ENCODE results near the gene CPM.
"Not testable (repeated sequence)": the region's sequence is repeated elsewhere in the genome, so short reads cannot be mapped to it uniquely, and the experiment has no call there.

The CPM gene

DNA sequence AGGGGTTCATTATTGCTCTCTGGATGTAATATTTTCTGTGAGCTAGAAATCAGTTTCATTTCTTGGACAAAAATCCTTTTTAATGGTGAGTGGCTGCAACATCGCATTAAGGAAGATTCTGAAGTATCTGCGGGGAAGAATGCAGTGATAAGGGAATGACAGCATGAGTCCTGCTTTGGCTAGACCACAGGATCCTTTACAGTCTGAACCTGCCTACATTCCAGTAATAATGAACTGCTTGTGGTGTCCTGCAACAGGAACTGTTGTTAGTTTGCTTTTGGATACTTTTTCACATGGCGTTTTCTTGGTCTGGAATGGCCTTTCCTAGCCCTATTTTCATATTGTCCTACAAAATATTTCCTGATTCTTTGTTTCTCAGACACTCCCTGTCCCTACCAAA lies 109.3 kb downstream of the CPM start:
- no peak for DNase-seq

DNA sequence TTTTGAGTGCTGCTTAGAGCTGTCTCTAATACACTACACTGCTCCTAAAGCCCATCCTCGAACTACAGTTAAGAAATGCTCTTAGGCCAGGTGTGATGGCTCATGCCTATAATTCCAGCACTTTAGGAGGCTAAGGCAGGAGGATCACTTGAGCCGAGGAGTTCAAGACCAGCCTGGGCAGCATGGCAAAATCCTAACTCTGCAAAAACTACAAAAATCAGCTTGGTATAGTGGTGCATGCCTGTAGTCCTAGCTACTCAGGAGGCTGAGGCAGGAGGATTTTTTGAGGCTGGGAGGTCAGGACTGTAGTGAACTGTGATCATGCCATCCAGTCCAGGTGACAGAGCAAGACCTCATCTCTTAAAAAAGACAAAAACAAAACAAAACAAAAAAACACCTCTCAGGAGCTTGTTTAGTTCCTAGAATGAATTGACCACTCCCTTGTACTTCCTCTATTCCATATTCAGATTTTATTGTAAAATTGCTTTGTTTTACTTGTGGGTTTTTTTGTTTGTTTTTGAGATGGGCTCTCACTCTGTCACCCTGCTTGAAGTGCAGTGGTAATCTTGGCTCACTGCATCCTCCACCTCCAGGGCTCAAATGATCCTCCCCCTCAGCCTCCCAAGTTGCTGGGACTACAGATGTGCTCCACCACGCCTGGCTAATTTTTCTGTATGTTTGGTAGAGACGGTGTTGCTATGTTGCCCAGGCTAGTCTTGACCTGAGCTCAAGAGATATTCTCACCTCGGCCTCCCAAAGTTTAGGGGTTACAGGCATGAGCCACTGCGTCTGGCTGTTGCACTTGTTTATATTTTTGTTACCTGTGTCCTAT lies 111.4 kb downstream of the CPM start:
- DNase-seq = no peak

DNA sequence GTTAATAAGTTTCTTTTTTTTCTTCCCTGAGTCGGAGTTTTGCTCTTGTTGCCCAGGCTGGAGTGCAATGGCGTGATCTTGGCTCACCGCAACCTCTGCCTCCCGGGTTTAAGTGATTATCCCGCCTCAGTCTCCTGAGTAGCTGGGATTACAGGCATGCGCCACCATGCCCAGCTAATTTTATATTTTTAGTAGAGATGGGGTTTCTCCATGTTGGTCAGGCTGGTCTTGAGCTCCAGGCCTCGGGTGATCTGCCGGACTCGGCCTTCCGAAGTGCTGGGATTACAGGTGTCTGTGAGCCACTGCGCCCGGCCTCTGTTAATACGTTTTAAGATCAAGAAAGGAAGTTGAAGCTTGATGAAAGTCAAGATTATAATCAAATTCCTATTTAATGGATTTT lies 113.5 kb downstream of the CPM start:
- DNase-seq = not testable (repeated sequence)

DNA sequence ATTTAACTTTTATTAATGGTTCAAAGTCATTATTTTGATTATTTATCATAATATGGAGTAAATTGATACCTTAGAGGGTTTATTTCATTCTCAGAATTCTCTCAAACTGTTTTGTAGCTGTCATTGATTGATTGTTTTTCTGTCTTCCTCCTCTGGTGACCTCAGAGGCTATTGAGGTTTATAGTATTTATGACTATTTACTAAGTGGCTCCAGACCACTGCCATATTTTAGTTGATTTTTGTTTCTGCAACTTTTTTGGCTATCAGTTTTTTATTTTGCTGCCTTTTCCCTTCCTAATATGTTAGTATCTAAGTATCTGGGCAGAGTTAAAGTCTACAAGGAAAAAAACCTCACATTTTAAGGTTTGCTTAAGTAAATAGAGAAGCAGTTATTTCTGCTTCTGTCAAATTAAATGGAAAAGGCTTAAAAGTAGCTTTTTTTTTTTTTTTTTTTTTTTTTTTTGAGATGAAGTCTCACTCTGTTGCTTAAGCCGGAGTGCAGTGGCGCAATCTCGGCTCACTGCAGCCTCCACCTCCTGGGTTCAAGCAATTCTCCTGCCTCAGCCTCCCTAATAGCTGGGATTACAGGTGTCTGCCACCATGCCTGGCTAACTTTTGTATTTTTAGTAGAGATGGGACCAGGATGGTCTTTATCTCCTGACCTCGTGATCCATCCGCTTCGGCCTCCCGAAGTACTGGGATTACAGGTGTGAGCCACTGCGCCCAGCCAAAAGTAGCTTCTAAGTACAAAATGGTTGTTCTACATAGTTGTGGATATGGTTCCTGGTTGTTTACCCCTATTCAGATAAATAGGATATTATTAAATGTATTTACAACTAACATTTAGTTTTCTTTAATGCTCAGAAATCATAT lies 116.8 kb downstream of the CPM start:
- DNase-seq = no peak

DNA sequence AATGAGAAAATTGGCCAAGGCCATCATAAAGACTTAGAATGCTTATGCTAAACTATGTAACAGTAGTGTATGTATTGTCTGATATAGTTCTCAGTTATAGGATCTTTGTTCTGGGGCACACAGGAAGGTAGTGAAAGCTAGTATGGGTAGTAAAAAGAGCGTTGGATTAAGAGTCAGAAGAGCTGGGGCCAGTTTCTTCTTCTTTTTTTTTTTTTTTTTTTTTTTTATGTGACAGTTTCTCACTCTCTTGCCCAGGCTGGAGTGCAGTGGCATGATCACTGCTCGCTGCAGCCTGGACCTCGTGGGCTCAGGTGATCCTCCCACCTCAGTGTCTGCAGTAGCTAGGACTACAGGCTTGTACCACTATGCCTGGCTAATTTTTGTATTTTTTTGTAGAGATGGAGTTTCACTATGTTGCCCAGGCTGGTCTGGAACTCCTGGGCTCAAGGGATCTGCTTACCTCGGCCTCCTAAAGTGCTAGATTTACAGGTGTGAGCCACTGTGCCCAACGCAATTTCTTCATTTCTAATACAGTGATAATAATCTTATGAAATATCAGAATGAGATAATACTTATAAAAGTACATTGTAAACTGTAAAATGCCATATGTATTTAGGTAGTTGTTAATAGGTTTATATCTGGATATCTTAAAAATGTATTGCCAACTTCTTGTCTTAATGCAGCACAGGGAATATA lies 117.6 kb downstream of the CPM start:
- no peak for DNase-seq

DNA sequence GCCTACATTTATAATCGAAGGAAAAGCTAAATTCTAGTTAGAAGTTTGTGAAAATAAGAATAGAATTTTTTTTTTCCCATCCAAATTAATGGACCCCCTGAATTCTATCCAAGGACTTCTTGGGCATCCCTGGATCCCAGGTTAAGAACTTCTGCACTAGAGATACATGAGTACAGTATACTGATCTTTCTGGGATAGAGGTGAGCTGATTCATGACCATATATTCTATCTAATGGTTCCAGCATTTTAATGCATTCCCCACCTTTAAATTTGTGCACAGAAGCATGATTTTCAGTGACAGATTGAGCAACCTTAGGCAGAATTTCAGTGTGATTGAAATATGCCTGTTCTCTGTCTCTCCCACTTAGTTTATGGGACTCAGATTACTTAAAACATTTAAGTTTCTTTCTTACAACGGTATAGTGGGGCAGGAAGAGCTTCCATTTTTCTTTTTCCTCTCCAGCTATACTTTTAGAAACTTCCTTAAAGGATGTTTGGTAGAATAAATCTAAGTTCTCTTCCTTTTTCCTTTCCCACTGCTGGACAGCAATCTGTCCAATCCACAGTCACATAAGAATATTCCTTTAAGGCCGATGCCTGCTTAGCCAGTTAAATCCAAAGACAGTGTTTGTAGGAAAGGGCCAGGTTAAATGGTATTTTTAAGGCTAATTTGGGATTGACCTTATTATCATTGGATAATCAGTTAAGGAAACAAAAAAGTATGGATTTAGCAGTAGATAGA lies 118.3 kb downstream of the CPM start:
- DNase-seq = no peak

DNA sequence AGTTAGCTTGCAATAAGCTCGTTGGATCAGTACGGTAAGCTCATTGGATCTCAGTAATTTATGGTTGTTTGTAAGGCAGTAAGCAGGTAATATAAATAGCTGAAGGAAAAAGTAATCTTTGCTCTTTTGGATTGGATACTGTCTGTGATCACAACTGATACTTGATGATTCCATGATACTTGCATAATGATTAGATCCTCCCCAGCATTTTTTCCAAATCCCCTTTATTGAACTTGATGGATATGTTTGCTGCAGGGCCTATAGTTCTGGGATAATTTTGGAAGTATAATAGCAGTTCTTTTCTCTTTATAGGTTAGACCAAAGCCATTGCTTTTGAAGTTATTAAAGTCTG lies 119.8 kb downstream of the CPM start:
- DNase-seq = no peak

DNA sequence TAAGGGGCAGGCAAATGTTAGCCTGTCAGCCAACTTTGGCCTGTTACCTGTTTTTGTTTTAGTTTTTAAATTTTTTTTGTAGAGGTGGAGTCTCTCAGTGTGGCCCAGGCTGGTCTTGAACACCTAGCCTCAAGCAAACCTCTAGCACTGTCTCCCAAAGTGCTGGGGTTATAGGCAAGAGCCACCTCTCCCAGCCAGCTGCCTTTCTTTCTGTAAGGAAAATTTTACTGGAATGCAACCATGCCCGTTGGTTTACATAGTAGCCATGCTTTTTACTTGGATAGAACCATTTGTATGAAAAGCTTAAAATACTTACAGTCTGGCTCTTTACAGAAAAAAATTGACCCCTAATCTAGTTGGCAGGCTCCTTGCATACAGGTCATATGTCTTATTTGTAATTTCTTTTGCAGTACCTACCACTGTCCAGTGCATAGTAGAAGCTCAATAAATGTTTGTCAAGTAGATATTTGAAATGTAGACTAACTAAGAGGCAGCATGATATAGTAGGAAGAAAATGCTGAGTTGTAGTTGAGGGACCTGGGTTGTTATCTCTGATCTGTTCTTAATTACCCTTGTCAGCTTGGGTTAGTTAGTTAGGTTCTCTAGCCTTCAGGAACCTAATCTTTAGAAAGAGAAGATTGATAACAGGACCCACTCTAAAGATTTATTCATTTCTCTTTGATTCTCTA lies 120.3 kb downstream of the CPM start:
- no peak for DNase-seq

DNA sequence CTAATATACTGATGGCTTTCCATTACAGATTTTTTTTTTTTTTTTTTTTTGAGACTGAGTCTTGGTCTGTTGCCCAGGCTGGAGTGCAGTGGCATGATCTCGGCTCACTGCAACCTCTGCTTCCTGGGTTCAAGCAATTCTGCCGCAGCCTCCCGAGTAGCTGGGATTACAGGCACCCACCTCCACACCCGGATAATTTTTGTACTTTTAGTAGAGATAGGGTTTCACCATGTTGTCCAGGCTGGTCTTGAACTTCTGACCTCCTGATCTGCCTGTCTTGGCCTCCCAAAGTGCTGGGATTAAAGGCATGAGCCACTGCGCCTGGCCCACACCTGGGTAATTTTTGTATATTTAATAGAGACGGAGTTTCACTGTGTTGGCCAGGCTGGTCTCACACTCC lies 121.4 kb downstream of the CPM start:
- DNase-seq = not testable (repeated sequence)

DNA sequence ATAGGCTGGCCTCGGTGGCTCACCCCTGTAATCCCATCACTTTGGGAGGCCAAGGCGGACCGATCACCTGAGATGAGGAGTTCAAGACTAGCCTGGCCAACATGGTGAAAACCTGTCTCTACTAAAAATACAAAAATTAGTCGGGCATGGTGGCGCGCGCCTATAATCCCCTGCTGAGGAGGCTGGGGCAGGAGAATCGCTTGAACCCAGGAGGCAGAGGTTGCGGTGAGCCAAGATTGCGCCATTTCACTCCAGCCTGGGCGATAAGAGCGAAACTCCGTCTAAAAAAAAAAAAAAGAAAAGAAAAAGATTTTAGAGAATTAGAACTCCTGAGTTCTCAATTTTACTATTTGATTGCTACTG lies 123.0 kb downstream of the CPM start:
- not testable (repeated sequence) for DNase-seq

DNA sequence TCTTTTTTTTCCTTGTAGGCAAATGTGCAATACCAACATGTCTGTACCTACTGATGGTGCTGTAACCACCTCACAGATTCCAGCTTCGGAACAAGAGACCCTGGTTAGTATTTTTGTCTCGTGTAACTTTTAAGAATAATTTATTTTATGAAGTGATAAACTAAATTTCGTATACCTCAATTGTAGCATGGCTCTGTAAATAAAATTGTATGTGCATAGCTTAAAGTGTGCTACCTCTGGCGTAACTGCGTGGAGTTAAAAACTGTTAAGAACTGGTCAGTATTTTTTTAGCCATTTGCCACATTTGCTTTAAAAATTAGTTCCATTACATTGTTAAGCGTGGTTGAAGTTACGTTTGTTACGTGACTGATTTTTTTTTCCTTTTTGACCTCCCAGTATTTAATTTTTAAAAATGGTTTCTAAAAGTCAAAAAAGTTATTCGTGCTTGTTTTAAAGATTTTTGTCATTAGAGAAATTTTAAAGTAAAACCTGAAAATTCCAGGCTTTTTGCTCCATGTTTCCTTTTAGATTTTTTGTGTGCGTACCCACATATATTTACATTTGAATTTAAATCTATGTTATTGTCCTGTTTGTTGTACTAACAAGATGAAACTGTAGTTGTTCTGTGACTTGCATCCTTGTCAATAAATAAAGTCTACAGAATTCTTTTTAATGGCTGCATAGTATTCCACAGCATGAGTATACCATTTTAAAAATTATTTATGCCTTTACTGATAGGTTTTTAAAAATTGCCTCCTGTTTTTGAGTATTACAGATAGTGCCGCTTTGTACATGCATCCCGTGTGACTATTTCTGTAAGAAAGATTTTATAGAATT lies 123.6 kb downstream of the CPM start:
- no peak for DNase-seq

DNA sequence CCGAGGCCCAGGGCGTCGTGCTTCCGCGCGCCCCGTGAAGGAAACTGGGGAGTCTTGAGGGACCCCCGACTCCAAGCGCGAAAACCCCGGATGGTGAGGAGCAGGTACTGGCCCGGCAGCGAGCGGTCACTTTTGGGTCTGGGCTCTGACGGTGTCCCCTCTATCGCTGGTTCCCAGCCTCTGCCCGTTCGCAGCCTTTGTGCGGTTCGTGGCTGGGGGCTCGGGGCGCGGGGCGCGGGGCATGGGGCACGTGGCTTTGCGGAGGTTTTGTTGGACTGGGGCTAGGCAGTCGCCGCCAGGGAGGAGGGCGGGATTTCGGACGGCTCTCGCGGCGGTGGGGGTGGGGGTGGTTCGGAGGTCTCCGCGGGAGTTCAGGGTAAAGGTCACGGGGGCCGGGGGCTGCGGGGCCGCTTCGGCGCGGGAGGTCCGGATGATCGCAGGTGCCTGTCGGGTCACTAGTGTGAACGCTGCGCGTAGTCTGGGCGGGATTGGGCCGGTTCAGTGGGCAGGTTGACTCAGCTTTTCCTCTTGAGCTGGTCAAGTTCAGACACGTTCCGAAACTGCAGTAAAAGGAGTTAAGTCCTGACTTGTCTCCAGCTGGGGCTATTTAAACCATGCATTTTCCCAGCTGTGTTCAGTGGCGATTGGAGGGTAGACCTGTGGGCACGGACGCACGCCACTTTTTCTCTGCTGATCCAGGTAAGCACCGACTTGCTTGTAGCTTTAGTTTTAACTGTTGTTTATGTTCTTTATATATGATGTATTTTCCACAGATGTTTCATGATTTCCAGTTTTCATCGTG lies 124.4 kb downstream of the CPM start:
- peak; percentile 96 for DNase-seq

DNA sequence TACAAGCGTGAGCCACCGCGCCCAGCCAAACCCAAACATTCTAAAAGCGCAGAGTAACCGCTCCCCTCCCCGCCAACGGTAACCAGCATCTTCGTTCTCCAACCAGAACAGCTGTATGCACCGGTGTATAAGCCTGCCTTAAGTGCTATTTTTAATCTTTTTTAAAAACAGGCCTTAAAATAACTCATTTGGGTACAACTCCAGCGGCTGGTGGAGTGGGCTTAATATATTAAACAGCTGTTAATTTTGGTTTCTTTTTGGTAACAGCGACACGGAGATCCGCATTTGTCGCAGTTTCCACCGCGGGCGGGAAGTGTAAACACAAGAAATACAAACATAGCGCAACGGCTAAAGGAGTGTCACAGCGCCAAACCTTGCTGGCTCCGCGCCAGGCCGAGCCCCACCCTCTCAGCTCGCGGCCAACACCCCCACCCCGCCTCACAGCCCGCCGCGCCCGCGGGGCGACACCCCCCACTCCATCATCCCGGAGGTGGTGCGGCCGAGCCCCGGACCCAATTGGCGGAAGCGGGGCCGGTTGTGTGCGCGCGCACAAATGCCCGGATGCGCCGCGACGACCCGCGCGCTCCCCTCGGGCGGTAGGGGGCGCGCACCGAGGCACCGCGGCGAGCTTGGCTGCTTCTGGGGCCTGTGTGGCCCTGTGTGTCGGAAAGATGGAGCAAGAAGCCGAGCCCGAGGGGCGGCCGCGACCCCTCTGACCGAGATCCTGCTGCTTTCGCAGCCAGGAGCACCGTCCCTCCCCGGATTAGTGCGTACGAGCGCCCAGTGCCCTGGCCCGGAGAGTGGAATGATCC lies 125.2 kb downstream of the CPM start, which contains the start of gene MDM2:
TSS of gene MDM2 (plus strand) at position 602 of the 812 bp plus-strand sequence. CDS start 301 bp downstream, outside the sequence.
- peak; percentile 89 for DNase-seq

DNA sequence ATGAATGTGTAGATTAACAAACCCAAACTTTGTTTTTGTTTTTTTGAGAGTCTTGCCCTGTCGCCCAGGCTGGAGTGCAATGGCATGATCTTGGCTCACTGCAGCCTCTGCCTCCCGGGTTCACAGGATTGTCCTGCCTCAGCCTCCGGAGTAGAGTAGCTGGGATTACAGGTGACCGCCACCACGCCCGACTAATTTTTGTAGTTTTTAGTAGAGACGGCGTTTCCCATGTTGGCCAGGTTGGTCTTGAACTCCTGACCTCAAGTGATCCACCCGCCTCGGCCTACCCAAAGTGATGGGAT lies 125.7 kb downstream of the CPM start:
- DNase-seq = not testable (repeated sequence)

DNA sequence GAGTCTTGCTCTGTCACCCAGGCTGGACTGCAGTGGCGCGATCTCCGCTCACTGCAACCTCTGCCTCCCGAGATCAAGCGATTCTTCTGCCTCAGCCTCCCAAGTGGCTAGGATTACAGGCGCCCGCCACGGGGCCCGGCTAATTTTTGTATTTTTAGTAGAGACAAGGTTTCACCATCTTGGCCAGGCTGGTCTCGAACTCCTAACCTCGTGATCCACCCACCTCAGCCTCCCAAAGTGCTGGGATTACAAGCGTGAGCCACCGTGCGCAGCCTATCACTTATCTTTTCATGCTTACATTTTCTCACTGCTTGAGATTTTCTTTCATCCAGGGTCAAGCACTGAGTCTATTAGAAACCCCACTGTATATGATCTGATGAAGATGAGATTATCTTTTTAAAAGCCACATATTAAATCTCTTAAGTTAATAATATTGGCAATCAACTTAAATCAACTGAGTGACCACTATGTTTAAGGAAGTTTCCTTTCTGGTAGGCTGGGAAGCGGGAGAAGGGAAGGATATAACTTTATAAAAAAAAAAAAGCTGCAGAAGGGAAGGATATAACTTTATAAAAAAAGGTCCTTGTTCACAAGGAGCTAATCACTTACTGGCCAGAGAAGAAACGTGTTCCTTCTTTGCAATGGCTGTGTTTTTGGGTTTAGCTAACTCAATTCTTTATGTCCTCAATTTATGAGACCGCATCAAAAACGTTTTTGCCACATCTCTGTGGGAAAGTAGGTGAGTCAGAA lies 126.3 kb downstream of the CPM start:
- no peak for DNase-seq

DNA sequence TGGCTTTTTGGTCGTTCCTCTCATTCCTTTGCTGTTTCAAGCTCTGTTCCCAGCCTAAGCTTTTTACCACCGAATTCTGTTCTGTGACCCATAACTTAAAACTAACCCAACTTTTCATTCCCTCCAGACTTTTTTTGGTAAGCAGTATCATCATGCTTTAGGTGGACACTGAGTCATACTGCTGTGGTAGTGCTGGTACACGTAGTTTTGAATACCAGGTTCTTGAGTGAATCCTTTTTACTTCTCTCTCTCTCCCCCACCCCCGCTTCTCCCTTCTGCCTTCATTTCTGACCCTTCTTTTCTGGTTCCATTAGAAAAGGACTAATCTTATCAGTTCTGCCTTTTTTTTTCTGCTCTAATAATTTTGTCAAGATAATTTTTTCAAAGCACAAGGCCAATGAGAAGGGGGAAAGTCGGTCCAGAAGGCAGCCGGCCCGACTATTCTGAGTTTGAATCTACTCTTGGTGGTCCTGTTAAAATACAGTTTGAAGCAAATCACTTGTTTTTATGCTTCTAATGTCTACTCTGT lies 127.3 kb downstream of the CPM start:
- no peak for DNase-seq

DNA sequence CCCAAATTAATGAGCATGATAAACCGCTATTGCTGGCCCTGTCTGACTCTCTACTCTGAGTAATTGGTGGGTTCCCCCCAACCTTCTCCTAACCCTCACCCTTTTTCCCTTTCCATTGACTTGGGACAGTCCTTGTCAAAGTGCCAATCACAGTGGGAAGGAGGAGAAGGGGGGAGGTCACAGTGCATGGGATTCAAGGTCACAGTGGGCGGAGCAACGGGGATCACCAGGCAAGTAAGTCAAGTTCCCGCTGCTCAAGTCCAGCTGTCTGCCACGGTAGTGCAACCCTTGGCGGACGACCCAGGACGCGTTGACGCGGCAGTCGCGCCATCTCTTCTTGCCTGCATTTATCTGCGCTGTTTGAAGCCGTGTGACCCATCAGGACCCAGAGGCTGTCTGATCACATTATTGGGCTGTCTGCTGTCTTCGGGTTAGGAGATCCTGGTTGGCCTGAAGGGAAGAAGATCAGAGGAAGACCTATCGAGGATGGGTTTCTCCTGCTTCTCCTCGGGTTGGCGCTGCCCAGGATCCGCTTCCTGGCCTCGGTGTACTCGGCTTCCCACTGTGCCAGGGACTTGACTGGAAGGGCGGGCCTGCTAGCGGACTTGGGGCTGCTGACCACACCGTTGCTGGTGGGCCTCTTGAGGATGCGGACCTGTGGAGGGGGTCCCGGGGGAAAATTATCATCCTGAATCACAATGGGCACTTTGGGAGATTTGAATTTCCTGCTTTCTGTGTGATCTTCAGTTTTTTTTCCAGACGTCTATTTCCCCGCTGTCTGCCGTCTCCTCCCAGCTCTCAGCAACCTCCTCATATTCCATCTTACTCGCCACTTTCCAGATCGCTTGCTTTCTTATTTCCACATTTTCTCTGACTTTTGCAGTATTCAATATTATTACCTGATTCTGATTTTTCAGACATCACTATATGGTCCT lies 128.0 kb downstream of the CPM start:
- no peak for DNase-seq
